Stimulated activated CD4-positive, alpha-beta T cell treated with anti-CD3 and anti-CD28 coated beads, Interleukin-1b, Interleukin-23, amount 100 ng/mL, for 48 hours (primary cell): ENCODE results near the gene DUS3L.
"Not testable (repeated sequence)": the region's sequence is repeated elsewhere in the genome, so short reads cannot be mapped to it uniquely, and the experiment has no call there.

ENCODE experiments used
- DNase-seq: peaks from one replicate; pipeline ENCODE4 v3.0.0-alpha.2; 2020

DUS3L gene

DNA sequence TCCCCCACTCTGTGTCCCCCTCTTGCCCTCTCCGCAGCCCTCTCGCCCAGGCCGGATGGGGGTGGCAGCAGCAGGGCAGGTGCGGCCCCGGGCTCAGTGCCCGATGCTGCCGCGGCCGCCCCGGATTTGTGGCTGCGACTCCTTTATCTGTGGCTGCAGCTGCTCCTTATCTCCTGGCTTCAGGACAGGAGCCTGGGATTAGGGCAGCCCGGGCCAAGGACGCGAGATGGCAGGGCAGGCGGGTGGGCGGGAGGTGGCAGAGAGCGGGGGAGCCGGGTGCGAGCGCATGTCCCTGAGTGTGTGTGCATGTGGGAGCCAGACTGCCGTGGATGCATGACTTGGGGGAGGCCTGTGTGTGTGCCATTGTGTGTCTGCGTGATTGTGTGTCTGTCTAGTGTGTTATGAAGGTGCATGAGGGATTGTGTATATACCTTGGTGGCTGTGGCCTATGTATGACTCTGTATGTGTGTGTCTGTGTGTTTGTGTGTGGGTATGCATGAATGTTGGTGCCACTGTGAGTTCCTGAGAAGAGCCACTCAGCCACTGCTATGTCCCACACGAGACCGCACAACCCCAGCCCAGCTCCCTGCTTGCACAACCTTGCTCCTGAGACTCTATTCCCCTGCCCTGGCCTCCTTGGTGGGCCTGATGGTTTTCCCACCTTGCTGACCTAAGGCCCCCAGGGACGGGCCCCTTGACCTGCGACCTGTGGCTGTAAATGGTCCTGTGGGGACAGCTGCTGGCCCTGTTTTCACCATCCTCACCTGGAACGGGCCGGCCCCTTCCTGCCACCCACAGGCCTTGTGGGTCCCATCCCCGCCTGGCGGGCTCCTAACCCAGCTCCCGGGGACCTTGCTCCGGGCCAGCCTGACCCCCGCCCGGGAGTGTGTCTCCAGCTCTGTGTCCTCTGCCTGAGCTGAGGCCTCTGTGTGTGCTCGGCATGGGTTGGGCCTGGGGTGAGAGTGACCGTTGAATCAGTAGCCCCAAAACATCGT lies 8.6 kb upstream of the DUS3L start:
- no peak for DNase-seq

DNA sequence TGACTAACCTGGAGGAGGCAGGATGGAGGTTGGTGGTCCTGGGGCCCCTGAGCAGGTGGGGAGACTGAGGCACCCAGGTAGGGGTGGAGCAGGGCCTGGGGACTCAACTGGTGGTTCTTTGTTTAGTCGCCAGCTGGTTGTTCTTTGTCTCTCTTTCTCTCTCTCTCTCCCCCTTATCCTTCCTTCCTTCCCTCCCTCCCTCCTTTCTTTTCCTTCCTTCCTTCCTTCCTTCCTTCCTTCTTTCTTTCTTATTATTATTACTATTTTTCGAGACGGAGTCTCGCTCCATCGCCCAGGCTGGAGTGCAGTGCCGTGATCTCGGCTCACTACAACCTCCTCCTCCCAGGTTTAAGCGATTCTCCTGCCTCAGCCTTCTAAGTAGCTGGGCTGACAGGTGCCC lies 7.3 kb upstream of the DUS3L start:
- no peak for DNase-seq

- no peak for DNase-seq
Measured at GRCh38 chr19:5795382-5795919, 4.5 kb upstream of the DUS3L start.

GRCh38 chr19:5793188-5793587 lies 2.2 kb upstream of the DUS3L start:
- no peak for DNase-seq

- no peak for DNase-seq
Measured at GRCh38 chr19:5792224-5792623, 1.3 kb upstream of the DUS3L start.

DNA sequence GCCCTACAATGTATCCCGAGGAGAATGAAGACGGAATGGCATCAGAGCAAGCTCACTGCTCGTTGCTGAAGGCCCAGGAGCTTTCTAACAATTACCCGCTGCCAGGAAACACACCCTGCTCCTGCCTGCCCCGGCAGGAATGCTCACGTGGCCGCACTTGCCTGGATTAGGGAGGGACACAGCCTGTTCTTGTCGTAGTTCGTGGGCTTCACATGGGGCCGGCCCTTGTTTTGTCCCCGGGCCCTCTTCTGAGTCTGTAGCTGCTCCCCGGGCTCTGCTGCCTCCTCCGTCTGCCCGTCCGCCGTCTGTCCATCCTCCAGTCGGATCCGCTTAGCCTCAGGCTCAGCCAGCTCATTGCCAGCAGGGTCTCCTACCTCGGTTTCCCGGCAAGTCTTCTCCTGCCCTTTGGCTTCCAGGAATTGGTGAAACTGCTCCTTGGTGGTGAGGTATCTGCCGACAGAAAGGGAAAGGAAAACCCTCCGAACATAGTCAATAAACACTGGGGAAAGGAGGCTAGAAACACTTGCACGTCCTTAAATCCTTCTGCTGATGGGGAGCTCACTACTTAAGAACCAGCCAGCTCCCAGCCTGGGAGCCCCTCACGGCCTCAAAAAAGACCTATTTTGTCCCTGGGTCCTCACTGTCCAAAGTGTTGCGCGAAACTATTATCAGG lies 941 bp downstream of the DUS3L start:
- no peak for DNase-seq

DNA sequence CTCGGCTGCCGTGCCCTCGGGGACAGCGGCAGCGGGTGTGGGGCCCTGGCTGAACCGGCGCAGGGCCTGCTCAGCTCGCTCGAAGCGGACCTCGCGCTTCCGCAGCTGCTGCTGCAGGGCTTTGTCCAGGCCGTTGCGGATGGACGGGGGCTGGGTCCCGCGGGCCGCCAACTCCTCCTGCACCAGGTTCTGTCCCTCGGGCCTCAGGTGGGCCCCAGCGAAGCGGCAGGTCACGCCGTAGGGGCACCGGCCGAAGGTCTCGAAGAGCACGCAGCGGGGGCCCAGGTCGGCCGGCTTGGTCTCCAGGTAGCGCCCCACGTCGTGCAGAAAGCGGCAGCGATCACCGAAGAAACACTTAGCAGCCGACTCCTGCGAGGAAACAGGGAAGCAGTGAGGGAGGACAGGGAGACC lies 1.6 kb downstream of the DUS3L start:
- DNase-seq = no peak

DNA sequence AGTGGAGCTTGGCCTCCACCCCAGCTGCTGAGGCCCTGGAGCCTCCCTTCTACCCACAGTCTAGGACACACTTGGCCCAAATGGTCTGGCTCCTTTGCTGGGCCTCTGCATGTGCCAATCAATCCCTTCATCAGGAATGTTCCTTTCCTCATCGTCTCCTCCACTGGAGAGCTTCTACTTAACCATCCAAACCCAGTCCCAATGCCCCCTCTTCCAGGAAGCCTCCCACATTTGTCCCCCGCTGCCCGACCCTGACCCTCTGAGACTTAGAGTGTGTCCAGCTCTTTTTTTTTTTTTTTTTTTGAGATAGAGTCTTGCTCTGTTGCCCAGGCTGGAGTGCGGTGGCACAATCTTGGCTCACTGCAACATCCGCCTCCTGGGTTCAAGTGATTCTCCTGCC lies 2.5 kb downstream of the DUS3L start:
- DNase-seq = no peak

DNA sequence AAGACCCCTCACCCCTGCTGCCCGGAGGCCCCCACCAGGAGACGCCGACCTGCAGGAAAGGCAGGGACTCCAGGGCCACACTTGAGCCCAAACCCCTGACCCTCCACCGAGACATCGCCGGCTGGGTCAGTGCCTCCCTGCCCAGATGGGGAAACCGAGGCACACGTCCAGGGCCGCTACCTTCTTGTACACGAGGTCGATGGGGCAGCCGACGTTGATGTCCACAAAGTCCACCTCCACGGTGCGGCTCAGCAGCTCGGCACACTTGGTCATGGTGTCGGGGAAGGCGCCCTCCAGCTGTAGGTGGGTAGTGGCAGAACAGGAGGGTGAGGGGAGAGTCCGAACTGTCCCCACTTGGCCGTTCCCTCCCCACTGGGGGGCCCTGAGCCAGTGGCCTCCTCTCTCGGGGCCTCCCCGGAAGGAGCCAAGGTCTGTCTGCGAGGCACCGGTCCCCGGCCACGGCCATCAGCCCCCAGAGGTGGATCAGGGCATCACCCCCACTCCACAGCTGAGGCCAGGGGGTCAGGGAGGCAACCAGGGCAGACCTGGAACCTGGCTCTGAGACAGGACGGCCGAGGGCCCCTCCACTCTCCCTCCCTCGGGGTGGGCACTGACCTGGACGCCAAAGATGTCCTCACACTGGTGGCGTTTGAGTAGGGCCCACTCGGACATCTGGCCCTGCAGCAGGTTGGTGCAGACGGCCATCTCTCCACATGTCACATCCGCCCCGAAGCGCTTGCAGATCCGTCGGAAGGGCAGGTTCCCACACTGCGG lies 3.4 kb downstream of the DUS3L start:
- no peak for DNase-seq

DNA sequence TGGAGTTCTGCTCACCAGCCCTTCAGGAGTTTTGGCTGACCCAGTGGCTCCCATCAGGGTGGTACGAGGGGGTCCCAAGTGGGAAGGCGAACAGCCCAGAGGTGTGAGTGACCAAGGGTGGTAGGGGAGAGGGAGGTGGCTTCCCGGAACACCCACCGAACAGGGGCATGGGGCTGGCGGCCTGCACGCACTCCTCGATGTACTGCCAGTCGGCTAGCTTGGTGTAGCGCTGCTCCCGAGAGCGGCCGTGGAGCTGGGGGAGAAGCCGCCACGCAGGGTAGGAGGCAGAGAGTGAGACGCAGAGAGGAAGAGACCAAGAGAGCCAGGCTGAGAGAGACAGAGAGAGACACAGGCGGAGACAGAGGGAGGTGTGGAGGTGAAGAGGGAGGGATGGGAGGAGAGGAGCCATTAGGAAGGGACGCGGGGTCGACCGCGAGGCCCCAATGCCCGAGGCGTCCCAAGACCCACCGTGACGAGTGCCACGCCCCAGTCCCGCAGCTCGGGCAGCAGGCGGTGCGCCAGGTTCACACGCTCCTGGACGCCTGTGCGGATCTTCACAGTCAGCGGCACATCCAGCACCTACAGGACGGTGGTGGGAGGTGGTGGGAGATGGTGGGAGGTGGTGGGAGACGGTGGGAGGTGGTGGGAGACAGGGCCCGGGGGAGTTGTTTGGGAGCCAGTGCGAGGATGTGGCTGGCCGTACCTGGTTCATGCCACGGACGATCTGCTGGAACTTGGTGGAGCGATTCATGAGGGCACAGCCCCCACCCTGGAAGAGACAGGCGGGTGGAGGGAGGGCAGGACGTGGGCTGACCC lies 4.2 kb downstream of the DUS3L start:
- no peak for DNase-seq

DNA sequence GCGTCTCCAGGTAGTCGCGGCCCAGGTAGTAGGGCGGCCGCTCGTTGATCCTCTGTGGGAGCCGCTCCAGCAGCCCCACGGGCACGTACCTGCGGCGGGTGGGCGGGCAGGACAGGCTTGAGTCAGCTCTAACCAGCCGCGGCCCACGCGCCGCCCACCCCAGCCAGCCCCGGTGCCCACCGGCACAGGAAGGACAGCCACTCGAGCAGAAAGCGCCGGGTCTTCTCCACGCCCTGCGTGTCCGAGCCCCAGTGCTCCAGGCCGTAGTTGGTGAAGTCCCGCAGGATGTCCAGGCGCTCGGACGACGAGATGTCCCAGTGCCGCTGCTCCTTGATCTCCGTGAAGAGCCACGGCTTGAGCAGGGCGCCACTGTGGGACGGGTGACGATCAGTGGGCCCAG lies 5.5 kb downstream of the DUS3L start:
- no peak for DNase-seq

GRCh38 chr19:5784581-5785147 lies 6.3 kb downstream of the DUS3L start, which contains the start of gene PRR22:
TSS of gene PRR22 (minus strand) at chr19:5784746. CDS start at chr19:5784660, 86 bp downstream.
- DNase-seq = no peak

DNA sequence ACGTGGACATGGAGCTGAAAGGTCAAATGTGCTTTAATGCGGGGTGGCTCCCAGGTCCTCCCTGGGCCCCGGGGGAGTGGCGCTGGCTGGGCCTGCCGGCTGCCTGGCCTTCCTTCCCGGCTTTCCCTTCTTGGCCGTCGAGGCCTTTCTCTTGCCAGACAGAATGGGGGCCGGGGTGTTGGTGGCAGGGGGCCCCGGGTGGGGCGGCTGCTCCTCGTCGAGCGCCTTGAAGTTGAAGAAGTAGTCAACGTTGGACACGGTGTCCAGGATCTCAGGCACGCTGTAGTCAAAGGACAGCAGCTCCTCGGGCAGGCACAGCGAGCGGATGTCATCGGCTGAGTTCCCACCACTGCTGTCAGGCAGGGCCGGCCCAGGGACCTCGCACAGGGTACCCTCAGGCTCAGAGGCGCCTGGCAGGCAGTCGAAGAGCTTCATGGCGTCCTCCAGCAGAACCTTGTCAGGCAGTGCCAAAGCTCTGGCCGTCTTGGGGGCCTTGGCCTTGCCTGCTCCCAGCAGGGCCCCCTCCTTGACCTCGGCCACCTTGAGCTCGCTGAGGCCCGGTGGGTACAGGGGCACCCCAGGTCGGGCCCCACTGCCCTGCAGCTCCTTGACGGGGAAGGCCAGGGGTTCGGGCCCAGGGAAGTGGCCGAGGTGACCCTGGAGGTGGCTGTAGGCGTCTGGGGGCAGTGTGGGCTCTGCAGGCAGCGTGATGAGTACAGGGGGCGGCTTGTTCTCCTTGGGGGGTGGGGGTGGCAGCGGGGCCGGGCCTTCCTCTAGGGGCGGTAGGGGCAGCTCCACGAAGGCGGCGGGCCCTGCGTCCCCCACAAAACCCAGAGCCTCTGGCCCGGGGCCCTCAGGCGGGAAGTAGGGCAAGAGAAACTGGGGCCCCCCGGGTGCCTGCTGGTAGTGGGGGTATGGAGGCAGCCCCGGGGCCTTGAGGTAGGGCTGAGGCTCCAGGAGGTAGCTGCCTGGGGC lies 7.7 kb downstream of the DUS3L start:
- DNase-seq = no peak

GRCh38 chr19:5782322-5782721 lies 8.6 kb downstream of the DUS3L start:
- DNase-seq = no peak

- not testable (repeated sequence) for DNase-seq
Measured at GRCh38 chr19:5780916-5781315, 10.0 kb downstream of the DUS3L start.

DNA sequence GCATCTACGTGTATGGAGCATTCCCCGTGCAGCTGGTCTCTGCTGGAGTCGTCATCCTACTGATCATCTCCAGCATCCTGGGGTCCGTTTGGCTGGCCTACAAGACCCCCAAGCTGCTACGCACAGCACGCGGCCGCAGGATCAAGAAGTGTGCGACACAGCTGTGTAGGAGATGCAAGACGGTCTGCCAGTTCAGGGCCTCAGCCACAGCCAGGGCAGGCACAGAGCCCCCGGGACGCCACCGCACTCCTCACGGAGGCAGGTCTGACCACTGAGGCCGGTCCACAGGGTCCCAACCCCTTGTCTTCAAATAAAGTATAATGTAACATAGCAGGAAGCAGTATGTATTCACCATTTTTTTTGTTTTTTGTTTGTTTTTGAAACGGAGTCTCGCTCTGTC lies 12.6 kb downstream of the DUS3L start:
- DNase-seq = no peak

- no peak for DNase-seq
Measured at GRCh38 chr19:5775668-5776309, 15.2 kb downstream of the DUS3L start.

- DNase-seq = no peak
Measured at GRCh38 chr19:5774921-5775320, 16.0 kb downstream of the DUS3L start.

- no peak for DNase-seq
Measured at GRCh38 chr19:5773276-5773675, 17.7 kb downstream of the DUS3L start.

- no peak for DNase-seq
Measured at GRCh38 chr19:5772416-5772815, 18.5 kb downstream of the DUS3L start.
